ENCODE measurements around the gene RPL23. TPM values are rescaled to one million over a fixed set of nuclear protein-coding genes. Genes with fewer than 3 reads are reported as not detected.

RPL23 gene
- 2,337 to 2,980 TPM (median 2,639 TPM) in 5 replicates for total RNA-seq (2022; extraction: Qiagen RNA extraction)

DNA sequence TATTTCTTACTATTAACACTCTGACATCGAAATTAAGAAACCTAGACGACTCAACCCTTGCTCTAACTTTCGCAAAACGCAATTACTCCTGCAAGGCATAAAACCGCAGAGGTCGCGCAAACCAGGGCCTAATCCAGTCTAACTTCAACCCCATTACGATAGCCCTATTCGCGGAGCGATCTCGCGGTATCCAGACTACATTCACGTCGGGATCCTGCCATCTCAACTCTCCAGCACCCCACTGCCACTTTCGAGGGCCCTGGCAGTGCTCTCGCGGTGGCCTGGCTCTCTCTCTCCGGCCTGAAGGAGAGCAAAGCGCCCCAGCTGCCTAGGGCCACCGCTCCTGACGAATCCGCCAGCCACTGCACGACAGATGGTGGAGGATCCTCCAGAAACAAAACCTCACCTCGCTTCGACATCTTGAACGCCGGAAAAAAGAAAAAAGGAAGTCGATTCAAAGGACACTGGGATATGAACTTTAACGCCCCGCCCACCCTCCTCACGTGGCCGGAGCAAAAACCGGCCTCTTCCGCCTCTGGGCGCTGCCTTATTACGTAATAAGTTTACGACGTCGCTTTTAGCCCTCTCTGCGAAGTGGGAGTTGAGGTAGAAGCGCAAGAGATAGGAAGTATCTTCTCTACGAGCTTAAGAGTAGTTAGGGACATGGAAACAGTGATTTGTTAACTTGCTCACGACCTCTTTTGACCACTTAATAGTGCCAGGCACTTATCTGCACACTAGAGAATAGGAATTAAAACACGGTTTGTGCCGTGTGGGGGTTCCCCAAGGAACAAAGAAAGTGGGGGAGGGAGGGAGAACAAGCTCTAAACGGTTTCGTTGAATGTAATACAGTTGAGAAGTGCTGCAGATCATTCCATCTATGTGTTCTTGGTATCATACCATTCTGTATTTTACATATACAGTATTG is at the start of gene RPL23:
TSS of gene RPL23 (minus strand) at position 430 of the 928 bp plus-strand sequence. CDS start at position 419, 11 bp downstream.

DNA sequence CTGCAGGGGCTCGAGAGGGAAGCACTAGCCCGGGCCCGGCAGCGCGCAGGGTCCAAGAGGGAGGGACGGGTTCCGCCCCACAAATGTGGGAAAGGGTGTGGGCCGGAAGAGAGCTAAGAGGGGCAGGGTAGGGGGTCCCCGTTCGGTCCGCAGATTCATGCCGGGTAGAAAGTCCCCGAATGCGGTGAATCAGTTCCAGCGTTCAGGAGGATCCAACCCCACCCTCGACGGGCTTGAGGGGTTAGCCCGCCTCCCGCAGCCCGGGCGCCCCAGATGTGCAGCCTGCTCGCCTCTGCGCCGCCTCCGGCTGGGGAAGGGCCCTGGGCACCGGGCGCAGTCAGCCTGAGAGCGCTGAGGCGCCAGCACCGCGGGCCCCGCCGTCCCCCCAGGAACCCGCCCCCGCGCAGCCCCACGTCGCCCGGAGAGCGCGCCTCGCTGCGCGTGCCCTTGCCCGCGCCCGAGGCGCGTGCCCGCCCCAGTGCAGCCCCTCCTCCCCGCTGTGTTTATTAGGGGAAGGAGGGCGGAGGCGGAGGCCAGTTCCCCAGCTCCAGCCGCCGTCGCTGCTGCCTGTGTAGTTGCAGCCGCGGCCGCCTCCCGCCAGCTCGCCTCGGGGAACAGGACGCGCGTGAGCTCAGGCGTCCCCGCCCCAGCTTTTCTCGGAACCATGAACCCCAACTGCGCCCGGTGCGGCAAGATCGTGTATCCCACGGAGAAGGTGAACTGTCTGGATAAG is 16.2 kb upstream of the RPL23 start, which contains the start of gene LASP1:
TSS of gene LASP1 (plus strand) at position 533 of the 733 bp plus-strand sequence. CDS start at position 665, 132 bp downstream.

DNA sequence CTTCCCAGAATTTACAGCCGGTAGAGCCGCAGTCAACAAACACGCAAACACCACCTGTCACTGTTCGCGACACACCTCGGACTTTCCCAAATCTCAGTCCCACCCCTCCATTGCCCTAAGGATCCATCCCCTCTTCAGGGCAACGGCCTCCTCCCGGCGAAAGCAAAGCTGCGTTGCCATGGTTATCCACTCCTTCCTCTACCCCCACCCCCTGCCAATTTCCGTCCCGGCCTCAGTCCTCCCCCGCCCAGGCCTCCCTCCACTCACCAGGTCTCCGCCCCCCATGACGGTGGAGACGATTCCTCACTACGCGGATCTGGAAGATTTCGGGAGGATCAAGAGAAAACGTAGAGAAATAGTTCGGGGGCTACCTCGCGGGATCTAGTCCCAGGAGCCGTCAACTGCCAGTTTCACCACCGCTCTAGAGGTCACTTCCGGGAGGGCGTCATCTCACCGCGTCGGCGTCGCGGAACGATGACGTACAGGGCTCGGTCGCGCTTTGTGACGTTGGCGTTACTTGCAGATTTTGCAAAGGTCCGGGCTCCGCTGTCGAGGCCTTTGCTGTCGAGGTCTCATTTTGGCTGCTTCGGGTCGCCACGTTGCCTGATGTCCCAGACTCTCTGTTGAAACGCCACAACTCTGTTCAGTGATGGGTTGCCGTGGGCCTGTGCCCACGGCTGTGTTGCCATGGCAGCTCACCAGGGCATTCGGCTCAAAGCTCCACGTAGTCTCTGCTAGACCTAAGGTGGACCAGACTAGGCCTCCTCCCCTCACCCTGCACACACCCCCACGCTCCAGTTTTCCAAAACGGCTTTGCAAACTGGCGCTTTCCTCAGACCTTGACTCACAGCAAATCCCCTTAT is 28.4 kb downstream of the RPL23 start, which contains the start of gene CWC25:
TSS of gene CWC25 (minus strand) at position 423 of the 863 bp plus-strand sequence. CDS start at position 285, 138 bp downstream.

DNA sequence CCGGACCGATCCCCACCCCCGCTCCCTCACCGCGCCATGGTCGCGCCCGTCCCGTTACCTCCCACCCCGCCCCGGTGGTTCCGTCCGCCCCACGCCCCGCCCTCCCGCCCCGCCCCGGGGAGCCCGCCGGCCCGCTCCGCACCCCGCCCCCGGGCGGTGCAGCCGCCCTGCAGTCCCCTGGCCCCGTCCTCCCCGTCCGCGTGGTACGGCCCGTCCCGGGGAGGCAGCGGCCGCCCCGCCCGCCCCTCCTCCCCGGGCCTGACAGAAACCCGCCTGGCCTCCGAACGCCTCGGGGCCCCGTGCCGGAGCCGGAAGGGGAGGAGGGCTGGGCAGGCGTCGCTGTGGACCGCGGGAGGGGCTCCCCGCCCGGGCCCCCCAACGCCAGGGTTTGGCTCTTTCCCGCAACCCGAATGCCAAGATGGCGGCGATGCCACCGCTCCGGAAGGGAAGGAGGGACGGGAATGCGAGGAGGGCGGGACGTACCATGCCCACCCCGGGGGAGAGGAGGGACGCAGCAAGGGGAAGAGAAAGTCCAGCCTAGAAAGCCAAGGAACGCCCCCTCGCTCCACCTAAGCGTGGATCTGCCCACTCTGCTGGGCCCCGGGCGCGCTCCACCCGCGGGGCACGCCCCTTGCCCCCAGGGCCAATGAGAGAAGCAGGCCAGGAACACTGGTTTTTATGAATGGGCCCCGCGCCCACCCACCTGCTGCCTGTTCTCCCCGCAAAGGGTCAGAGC is 53.9 kb downstream of the RPL23 start, which contains the start of gene PIP4K2B:
TSS of gene PIP4K2B (minus strand) at position 56 of the 736 bp plus-strand sequence. CDS start 132 bp downstream, outside the sequence.

Other genes starting within 250 kb of the RPL23 start
- 2.0 to 3.2 TPM (median 2.7 TPM) in 5 replicates for gene SRCIN1, start 247.8 kb downstream of the RPL23 start, total RNA-seq (2022; extraction: Qiagen RNA extraction)
- 10.9 to 12.9 TPM (median 12.0 TPM) in 5 replicates for gene EPOP, start 178.8 kb downstream of the RPL23 start, total RNA-seq (2022; extraction: Qiagen RNA extraction)
- 21.9 to 31.4 TPM (median 28.0 TPM) in 5 replicates for gene MLLT6, start 148.4 kb downstream of the RPL23 start, total RNA-seq (2022; extraction: Qiagen RNA extraction)
- gene CISD3, start 123.4 kb downstream of the RPL23 start, total RNA-seq (2022; extraction: Qiagen RNA extraction), result 45.3 to 98.5 TPM (median 90.3 TPM) in 5 replicates
- gene PCGF2, start 105.4 kb downstream of the RPL23 start, total RNA-seq (2022; extraction: Qiagen RNA extraction), result 36.0 to 61.2 TPM (median 54.0 TPM) in 5 replicates
- 333 to 456 TPM (median 432 TPM) in 5 replicates for gene PSMB3, start 101.0 kb downstream of the RPL23 start, total RNA-seq (2022; extraction: Qiagen RNA extraction)
- gene PIP4K2B, start 54.2 kb downstream of the RPL23 start, total RNA-seq (2022; extraction: Qiagen RNA extraction), result 35.3 to 47.1 TPM (median 39.4 TPM) in 5 replicates
- gene CWC25, start 28.4 kb downstream of the RPL23 start, total RNA-seq (2022; extraction: Qiagen RNA extraction), result 19.6 to 25.9 TPM (median 20.5 TPM) in 5 replicates
- 246 to 296 TPM (median 250 TPM) in 5 replicates for gene LASP1, start 16.3 kb upstream of the RPL23 start, total RNA-seq (2022; extraction: Qiagen RNA extraction)
- not detected in 5 replicates for gene FBXO47, start 113.7 kb upstream of the RPL23 start, total RNA-seq (2022; extraction: Qiagen RNA extraction)

Data from A549 treated with Hydrocortisone at 1 μM for 4 hours (cell line).